WI38 (cell line): ENCODE results near the gene IGSF9B.

Experiments used
- H3K4me3 ChIP-seq: 2 replicates; pipeline ENCODE4 v1.5.1; 2011; ENCODE audit warnings: low read depth, mild to moderate bottlenecking, control low read depth, low read length
- TF ChIP-seq, protein P1 (sequence below): IDR thresholded peaks from 2 replicates; pipeline ENCODE4 v1.5.1; 2012; ENCODE audit warnings: low read depth, mild to moderate bottlenecking, control low read depth, low read length

The IGSF9B gene

GRCh38 chr11:133892126-133892525 lies 64.6 kb downstream of the IGSF9B start:
- H3K4me3 ChIP-seq = no peak overlapping the region
- TF ChIP-seq, protein P1, sequence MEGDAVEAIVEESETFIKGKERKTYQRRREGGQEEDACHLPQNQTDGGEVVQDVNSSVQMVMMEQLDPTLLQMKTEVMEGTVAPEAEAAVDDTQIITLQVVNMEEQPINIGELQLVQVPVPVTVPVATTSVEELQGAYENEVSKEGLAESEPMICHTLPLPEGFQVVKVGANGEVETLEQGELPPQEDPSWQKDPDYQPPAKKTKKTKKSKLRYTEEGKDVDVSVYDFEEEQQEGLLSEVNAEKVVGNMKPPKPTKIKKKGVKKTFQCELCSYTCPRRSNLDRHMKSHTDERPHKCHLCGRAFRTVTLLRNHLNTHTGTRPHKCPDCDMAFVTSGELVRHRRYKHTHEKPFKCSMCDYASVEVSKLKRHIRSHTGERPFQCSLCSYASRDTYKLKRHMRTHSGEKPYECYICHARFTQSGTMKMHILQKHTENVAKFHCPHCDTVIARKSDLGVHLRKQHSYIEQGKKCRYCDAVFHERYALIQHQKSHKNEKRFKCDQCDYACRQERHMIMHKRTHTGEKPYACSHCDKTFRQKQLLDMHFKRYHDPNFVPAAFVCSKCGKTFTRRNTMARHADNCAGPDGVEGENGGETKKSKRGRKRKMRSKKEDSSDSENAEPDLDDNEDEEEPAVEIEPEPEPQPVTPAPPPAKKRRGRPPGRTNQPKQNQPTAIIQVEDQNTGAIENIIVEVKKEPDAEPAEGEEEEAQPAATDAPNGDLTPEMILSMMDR = no peak

DNA sequence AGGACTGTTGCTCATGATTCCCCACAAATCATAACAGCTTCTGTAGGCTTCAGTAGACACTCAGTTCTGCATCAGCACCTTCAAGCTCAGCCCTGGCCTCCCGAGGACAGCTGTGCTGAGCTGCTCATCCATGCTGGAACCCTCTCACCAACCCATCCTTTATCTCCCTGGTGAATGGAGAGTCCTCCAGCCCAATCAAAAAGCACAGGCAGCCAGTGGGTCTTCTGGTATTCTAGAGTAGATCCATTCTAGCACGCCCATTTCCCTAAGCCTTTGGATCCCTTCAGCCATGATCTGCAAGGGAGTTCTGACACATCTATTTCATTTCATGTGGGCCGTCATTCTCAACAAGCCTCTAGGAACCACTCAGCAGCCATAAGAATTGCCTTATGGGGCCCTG lies 66.9 kb downstream of the IGSF9B start:
- no peak overlapping the region for H3K4me3 ChIP-seq
- TF ChIP-seq, protein P1 = no peak

DNA sequence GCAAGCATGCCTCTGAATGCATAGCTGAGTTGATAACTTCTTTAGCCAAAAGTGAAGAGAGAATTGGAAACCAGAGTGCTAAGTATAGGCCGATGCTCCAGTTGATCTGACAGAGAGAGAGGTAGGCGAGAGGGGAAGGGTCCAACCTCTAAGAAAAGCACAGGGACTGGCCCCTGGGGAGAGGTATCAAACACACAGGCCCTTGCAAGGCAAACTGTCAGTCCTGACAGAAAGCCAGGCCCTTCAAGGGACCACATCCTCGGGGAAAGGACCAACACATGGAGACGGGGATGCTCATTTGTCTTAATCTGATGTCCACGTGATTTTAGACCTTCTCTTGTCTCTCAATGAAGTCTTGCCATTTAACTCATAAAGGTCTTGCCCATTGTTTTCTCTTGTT lies 67.6 kb downstream of the IGSF9B start:
- TF ChIP-seq, protein P1 = no peak
- no peak overlapping the region for H3K4me3 ChIP-seq

DNA sequence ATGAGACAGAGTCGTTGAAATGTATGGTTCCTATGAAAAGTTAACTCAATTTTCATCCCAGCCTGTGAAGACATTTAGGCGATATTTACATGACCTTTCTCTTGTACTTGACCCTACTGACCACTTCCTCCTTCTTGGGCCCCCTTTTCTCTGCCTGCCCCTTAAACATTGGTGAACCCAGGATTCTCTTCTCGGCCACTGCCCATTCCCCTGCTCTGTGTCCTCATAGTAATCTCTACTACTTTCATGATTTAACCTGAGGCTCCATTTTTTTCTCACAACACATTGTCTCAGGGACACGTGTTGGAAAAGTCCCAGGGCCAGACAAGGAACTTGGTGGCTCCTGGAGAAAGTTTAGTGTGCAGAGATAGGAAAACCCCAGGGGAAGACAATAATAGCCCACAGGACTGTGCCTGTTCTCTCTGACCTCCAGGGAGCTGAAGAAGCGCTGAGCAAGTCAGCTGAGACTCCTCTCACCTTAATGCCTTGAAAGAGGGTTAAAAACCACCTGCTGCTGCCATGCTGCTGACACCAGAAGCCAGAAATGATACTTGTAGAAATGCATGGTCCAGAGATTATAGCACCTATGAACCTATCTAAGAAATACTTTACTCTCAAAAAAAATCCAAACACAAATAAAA lies 69.0 kb downstream of the IGSF9B start:
- TF ChIP-seq, protein P1 = no peak
- no peak overlapping the region for H3K4me3 ChIP-seq

DNA sequence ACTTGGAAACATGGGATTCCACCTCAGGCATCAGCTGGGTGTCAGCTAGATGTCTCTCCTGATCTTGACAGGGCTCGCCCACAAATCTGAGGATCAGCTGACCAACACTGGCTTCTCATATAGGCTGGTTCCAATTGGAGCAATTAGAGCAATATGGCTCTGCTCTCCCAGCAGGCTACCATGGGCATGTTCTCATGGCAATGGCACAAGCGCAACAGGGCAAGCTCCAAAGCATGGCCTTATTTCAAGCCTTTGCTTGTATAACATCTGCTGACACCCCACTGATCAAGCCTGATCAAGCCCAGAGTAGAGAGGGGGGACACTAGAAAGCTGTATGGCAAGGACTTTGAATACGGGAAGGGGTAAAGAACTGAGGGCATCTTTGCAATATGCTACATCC lies 70.7 kb downstream of the IGSF9B start:
- TF ChIP-seq, protein P1 = no peak
- no peak overlapping the region for H3K4me3 ChIP-seq

DNA sequence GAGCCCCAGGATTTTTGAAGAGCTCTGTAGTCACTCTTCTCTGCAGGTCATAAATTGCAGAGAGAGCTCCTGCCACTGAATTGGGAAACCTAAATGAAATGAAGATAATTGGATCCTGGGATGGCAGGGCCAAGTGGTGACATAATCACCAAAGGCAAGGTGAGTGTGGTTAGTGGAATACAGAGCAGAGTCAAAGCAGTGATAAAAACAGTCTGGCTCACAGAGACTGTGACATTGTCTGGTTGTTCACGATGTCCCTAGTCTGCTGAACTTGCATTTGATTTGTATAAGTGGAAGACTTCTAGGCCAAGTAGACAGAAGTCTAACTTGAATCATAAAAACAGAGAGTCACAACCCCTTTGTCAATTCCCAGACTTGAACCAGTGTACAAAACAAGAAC lies 84.6 kb downstream of the IGSF9B start:
- TF ChIP-seq, protein P1 = no peak
- no peak overlapping the region for H3K4me3 ChIP-seq

- no peak overlapping the region for H3K4me3 ChIP-seq
- TF ChIP-seq, protein P1 = no peak
These were observed 89.3 kb downstream of the IGSF9B start for GRCh38 chr11:133867456-133867855.
